A549 (cell line): ENCODE measurements around the gene SPEF1. TPM values are rescaled to one million over a fixed set of nuclear protein-coding genes. Genes with fewer than 3 reads are reported as not detected.

Source experiments
- ATOH8 ChIP-seq: fragments of 250-450 bp; sonication (Bioruptor Pico); IDR thresholded peaks from 2 replicates; pipeline ENCODE4 v1.5.0; 2020; ENCODE audit warnings: low read depth, mild to moderate bottlenecking, moderate library complexity
- BHLHE40 ChIP-seq: IDR thresholded peaks from 2 replicates; pipeline ENCODE4 v1.6.1; 2012; ENCODE audit warnings: low read depth, low read length, inconsistent platforms
- CBX8 ChIP-seq: fragments of 200-600 bp; sonication (generic); IDR thresholded peaks from 2 replicates; pipeline ENCODE4 v1.6.1; 2016
- CEBPB ChIP-seq, 2 experiments: fragments of >200 bp in 1 of 2; sonication (Bioruptor Twin) in 1 of 2; formaldehyde crosslinking in 1 of 2; IDR thresholded peaks; 2 replicates each; pipeline ENCODE4 v1.6.1; 2012 to 2016
- CHD4 ChIP-seq: fragments of 200-600 bp; sonication (generic); IDR thresholded peaks from 2 replicates; pipeline ENCODE4 v1.6.1; 2016; ENCODE audit warnings: antibody characterized with exemption, mild to moderate bottlenecking, borderline replicate concordance
- E2F6 ChIP-seq: IDR thresholded peaks from 2 replicates; pipeline ENCODE4 v1.6.1; 2012; ENCODE audit warnings: low read depth, borderline replicate concordance
- EP300 ChIP-seq, 2 experiments: fragments of >200 bp; sonication (Bioruptor Twin); formaldehyde crosslinking; IDR thresholded peaks; 2 replicates in 1 of 2; 3 replicates in 1 of 2; pipeline ENCODE4 v1.6.1; 2016 to 2017
- ESRRA ChIP-seq: fragments of 150-350 bp; IDR thresholded peaks from 2 replicates; pipeline ENCODE4 v1.6.1; 2014; ENCODE audit warnings: mild to moderate bottlenecking, low read length, borderline replicate concordance
- FOXS1 ChIP-seq: fragments of 250-450 bp; sonication (Bioruptor Pico); IDR thresholded peaks from 2 replicates; pipeline ENCODE4 v1.5.0; 2020; ENCODE audit warnings: mild to moderate bottlenecking, moderate library complexity
- GATA3 ChIP-seq: IDR thresholded peaks from 2 replicates; pipeline ENCODE4 v1.6.1; 2012; ENCODE audit warnings: borderline replicate concordance
- HEYL ChIP-seq: fragments of 250-450 bp; sonication (Bioruptor Pico); IDR thresholded peaks from 2 replicates; pipeline ENCODE4 v1.8.0; 2021; ENCODE audit warnings: mild to moderate bottlenecking, moderate library complexity
- HMGXB4 ChIP-seq: fragments of 250-450 bp; sonication (Bioruptor Pico); IDR thresholded peaks from 2 replicates; pipeline ENCODE4 v1.5.0; 2021; ENCODE audit warnings: mild to moderate bottlenecking, moderate library complexity, borderline replicate concordance
- HOXB13 ChIP-seq: fragments of 250-450 bp; sonication (Bioruptor Pico); IDR thresholded peaks from 2 replicates; pipeline ENCODE4 v1.5.0; 2020; ENCODE audit warnings: low read depth, mild to moderate bottlenecking, moderate library complexity
- KDM1A ChIP-seq: fragments of 200-600 bp; sonication (generic); IDR thresholded peaks from 2 replicates; pipeline ENCODE4 v1.6.1; 2016; ENCODE audit warnings: low read depth, mild to moderate bottlenecking
- MAFK ChIP-seq: fragments of 450-650 bp; IDR thresholded peaks from 2 replicates; pipeline ENCODE4 v1.6.1; 2014; ENCODE audit not compliant: partially characterized antibody
- MAZ ChIP-seq: fragments of 150-350 bp; IDR thresholded peaks from 2 replicates; pipeline ENCODE4 v1.6.1; 2014; ENCODE audit warnings: antibody characterized with exemption, low read depth, low read length, borderline replicate concordance
- MYC ChIP-seq: IDR thresholded peaks from 2 replicates; pipeline ENCODE4 v1.6.1; 2012; ENCODE audit warnings: mild to moderate bottlenecking, inconsistent platforms, low read length, improper control_type of control experiment, borderline replicate concordance
- NFE2L2 ChIP-seq: fragments of 150-350 bp; conservative IDR thresholded peaks from 2 replicates; pipeline ENCODE4 v1.6.1; 2014; ENCODE audit warnings: low read length
- NR3C1 ChIP-seq: fragments of >200 bp; sonication (Bioruptor Twin); formaldehyde crosslinking; IDR thresholded peaks from 3 replicates; pipeline ENCODE4 v1.6.1; 2017
- PBX3 ChIP-seq: IDR thresholded peaks from 2 replicates; pipeline ENCODE4 v1.6.1; 2012
- POLR2A ChIP-seq: IDR thresholded peaks from 2 replicates; pipeline ENCODE4 v1.6.1; 2012; ENCODE audit warnings: mild to moderate bottlenecking, low read length
- POLR2AphosphoS2 ChIP-seq: conservative IDR thresholded peaks from 2 replicates; pipeline ENCODE4 v1.6.1; 2012; ENCODE audit warnings: low read length, improper control_type of control experiment, inconsistent platforms
- RAD21 ChIP-seq, 2 experiments: fragments of >200 bp in 1 of 2; sonication (Bioruptor Twin) in 1 of 2; formaldehyde crosslinking in 1 of 2; IDR thresholded peaks in 1 of 2; conservative IDR thresholded peaks in 1 of 2; 2 replicates in 1 of 2; 3 replicates in 1 of 2; pipeline ENCODE4 v1.6.1; 2012 to 2018; ENCODE audit warnings: inconsistent platforms in 1 of 2
- RARB ChIP-seq: fragments of 250-450 bp; sonication (Bioruptor Pico); IDR thresholded peaks from 2 replicates; pipeline ENCODE4 v1.8.0; 2021; ENCODE audit warnings: mild to moderate bottlenecking, moderate library complexity
- RCOR1 ChIP-seq: fragments of 150-350 bp; IDR thresholded peaks from 2 replicates; pipeline ENCODE4 v1.6.1; 2014; ENCODE audit warnings: antibody characterized with exemption, low read length, low read depth
- REST ChIP-seq: fragments of 200-600 bp; sonication (generic); IDR thresholded peaks from 2 replicates; pipeline ENCODE4 v1.6.1; 2016; ENCODE audit warnings: antibody characterized with exemption, mild to moderate bottlenecking, moderate library complexity
- RFX5 ChIP-seq: fragments of 450-650 bp; IDR thresholded peaks from 2 replicates; pipeline ENCODE4 v1.7.1; 2014; ENCODE audit warnings: antibody characterized with exemption, mild to moderate bottlenecking, moderate library complexity
- SREBF2 ChIP-seq: fragments of 450-650 bp; IDR thresholded peaks from 2 replicates; pipeline ENCODE4 v1.6.1; 2014; ENCODE audit warnings: mild to moderate bottlenecking, moderate library complexity
- TP53 ChIP-seq: fragments of 250-450 bp; sonication (Bioruptor Pico); IDR thresholded peaks from 2 replicates; pipeline ENCODE4 v1.5.0; 2021; ENCODE audit warnings: mild to moderate bottlenecking, moderate library complexity
- USF2 ChIP-seq: fragments of 450-650 bp; IDR thresholded peaks from 2 replicates; pipeline ENCODE4 v1.6.1; 2014; ENCODE audit warnings: antibody characterized with exemption
- ZC3H11A ChIP-seq: fragments of 450-650 bp; IDR thresholded peaks from 2 replicates; pipeline ENCODE4 v1.6.1; 2014; ENCODE audit warnings: antibody characterized with exemption, mild to moderate bottlenecking
- ZFP36 ChIP-seq: fragments of 450-650 bp; IDR thresholded peaks from 2 replicates; pipeline ENCODE4 v1.6.1; 2014; ENCODE audit warnings: borderline replicate concordance; ENCODE audit not compliant: partially characterized antibody
- ZNF302 ChIP-seq: fragments of 250-450 bp; sonication (Bioruptor Pico); IDR thresholded peaks from 2 replicates; pipeline ENCODE4 v1.9.0; 2021; ENCODE audit warnings: inconsistent platforms, mild to moderate bottlenecking, moderate library complexity
- ZSCAN20 ChIP-seq: fragments of 250-450 bp; sonication (Bioruptor Pico); IDR thresholded peaks from 2 replicates; pipeline ENCODE4 v1.8.0; 2022; ENCODE audit warnings: mild to moderate bottlenecking, moderate library complexity
- polyA plus RNA-seq, 4 experiments: library from polyadenylated mRNA; depleted of rRNA in 3 of 4; stranded (reverse); fragments of >200 nt; fragmentation: RNase III in 1 of 4; extraction: RNeasy Plus Mini Kit Qiagen cat#74134 plus additional on column Dnase treatment in 1 of 4; gene quantifications; 2 replicates in 3 of 4; 3 replicates in 1 of 4; pipeline ENCODE4 v1.2.3, GENCODE V29; 2011 to 2017

Gene SPEF1
- polyA plus RNA-seq, 2 of the 4 experiments (the other 2 are of a cell fraction) = 0.41 to 1.3 TPM

GRCh38 chr20:3811467-3812258, 30.4 kb upstream of the SPEF1 start (continued):
- TF ChIP-seq ZC3H11A (no peak), TP53 (peak; percentile 84), CHD4 (no peak), ZNF302 (CRISPR knock-in tag) (peak; percentile 11; the same call in 1 of the 2 replicates), RFX5 (no peak), CBX8 (no peak), RCOR1 (no peak), EP300 (IDR thresholded peaks at IDR 0.05) (peak; percentile 93 to 98), GATA3 (peak; percentile 99), USF2 (peak; percentile 84), ZFP36 (no peak), MAZ (no peak; the same call in none of the 2 replicates), FOXS1 (peak; percentile 93), E2F6 (peak; percentile 96), REST (no peak; the same call in 1 of the 2 replicates), KDM1A (no peak), MYC (peak; percentile 97), HEYL (CRISPR knock-in tag) (no peak; the same call in none of the 2 replicates), ESRRA (no peak), NFE2L2 (peak; percentile 59), SREBF2 (no peak), MAFK (peak; percentile 58), PBX3 (peak; percentile 86), ZSCAN20 (CRISPR knock-in tag) (peak; percentile 9; the same call in 1 of the 2 replicates), POLR2A (peak; percentile 19), RARB (peak; percentile 80; the same call in 1 of the 2 replicates), HMGXB4 (CRISPR knock-in tag) (no peak; the same call in 1 of the 2 replicates), POLR2AphosphoS2 (0 out of 2 replicates have a peak, but pooled peaks have one; percentile 66), ATOH8 (CRISPR knock-in tag) (peak; percentile 69), HOXB13 (CRISPR knock-in tag) (peak; percentile 93), NR3C1 (no peak), RAD21 (conservative IDR thresholded peaks at IDR 0.05 in 1 of 2, IDR thresholded peaks at IDR 0.05 in 1 of 2) (peak; percentile 23 to 58), CEBPB (IDR thresholded peaks at IDR 0.05) (peak; percentile 98 to 99), BHLHE40 (0 out of 2 replicates have a peak, but pooled peaks have one; percentile 24)
